GM19397 (cell line): ENCODE results near the gene ZNF516.
"Not testable (repeated sequence)": the region's sequence is repeated elsewhere in the genome, so short reads cannot be mapped to it uniquely, and the experiment has no call there.

ENCODE experiments used
- ATAC-seq: cut with Tn5 transposase; IDR thresholded peaks from one replicate; pipeline ENCODE4 v1.9.1; 2021; ENCODE audit warnings: mild to moderate bottlenecking, moderate library complexity; ENCODE audit not compliant: unreplicated experiment

The ZNF516 gene

GRCh38 chr18:76495006-76495370 is at the start of gene ZNF516:
ZNF516 (minus strand) TSS chr18:76495242; CDS start chr18:76443054, 52,188 bp downstream.
- no peak for ATAC-seq

DNA sequence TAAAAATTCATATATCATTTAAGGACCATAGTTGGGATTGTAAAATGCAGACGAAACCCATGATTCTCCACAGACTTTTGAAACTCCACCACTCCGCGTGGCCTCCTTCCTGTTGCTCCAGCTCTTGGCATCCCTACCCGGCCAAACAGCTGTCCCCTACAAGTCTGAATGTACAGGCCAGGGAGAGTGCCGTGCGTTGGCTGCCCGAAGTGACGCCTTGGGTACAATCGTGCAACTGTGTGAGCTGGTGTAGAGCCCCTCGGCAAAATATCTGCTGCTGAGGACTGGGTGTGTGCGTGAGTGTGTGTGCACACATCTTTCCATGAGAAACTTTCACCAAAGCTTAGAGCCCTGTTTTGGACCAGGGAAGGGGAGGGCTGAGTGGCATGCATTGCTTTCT is 43.8 kb upstream of the ZNF516 start:
- no peak for ATAC-seq

DNA sequence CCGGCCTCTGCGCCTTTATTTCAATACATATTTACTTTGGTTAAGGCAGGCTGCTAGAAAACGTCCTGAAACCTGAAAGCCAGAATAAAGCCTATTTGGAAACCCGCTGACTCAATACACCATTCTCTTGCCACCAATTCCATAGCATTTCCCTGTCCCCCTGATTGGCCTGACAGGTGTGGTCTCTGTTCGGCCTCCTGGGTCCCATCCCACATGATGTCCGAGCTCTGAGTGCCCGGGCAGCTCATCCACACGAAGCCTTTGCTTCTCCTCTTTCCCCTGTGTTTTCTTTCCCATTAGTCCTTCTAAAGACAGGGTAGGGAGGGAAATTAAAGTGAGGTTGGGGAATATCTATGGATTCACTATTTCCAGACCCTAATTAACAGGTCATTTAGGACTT is 42.6 kb upstream of the ZNF516 start:
- no peak for ATAC-seq

GRCh38 chr18:76536593-76536992 is 41.6 kb upstream of the ZNF516 start:
- not testable (repeated sequence) for ATAC-seq

DNA sequence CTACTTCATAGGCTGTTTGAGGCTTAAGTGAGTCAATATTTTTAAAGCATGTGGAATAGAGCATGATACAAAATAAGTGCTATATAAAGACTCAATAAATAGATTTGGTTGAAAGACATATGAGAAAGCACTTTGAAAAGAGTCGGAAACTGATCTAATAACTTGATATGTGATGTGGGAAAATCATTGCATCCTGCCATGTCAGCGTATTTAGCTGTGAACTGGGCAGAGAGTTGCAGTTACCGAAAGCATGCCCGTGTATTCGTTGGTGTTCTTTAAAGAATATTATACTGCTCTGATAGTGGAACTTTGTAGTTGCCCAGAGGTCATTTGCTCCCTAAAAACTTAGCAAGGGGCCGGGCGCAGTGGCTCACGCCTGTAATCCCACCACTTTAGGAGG is 37.8 kb upstream of the ZNF516 start:
- ATAC-seq: no peak

DNA sequence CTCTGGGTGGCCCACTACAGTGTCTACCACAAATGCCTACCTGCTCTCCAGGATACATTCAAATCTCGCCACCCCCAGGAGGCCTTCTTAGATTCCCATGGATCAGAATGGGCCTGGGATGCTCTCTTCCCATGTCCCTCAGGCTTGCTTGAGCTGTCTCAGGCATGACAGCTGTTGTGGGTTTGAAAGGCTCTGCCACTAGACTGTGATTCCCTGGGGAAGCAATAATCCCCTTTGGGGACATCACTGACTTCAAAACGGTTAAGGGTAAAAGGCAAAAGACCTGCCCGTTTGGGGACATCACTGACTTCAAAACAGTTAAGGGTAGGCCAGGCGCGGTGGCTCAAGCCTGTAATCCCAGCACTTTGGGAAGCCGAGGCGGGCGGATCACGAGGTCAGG is 35.8 kb upstream of the ZNF516 start:
- ATAC-seq: no peak

- ATAC-seq: no peak
Measured at GRCh38 chr18:76530391-76530790, 35.3 kb upstream of the ZNF516 start.

DNA sequence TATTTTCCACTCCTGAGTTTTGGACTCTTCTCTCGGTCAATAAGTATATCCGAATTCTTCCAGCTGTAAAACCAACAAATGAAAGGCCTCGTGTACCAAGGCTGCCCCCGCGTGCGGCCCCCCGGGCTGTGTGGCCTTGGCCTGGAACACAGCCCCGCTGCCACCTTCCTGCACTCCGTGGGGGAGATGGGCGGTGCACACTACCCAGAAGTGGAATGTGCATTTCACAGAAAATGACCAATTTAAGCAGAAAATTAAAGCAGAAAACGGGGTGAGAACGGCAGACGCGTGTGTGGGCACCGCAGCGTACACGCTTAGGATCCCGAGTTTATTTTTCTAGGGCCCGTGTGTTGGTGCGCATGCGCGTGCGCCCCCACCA is 34.4 kb upstream of the ZNF516 start:
- ATAC-seq: no peak

DNA sequence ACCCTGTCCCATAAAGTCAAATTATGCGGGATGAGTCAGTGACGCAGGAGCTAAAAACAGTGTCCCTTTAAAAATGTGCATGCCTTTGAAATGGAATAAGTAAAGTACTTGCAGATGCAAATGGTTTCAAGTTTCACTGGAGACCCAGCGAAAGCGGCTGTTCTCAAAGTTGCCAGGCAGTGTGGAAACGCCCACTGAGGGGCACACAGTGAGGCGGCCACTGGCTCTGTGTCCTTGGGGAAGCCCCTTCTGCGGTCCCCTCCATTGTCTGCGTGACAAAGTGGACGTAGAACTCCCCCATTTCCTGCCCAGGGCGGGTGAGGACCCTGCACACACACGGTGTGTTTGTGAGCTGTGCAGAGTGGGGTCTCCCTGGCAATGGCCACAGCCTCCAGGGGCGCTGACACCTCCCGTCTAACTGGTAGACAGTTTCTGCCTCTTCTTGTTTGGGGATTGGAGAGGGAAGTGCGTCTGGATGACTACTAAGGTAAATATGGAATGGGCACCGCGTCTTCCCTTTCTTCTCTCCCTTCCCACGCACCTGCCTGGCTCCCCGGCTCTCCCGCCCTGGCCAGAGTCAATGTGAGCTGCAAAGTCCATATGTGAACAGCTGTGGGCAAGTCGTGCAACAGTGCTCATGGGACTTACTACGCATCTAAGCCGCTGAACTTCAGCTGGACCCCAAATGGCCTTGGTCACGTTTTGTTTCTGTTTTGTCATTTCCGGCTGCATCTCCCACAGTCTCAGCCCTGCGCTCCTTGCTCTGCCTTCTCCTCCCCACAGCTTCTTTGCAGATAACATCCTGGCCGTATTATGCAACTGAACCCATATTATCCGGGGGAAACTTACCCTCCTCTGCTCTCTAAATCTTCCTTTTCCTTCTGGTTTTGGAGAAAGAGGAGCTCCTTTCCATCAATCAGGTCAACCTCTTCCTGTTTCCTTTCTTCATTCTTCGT is 33.7 kb upstream of the ZNF516 start:
- no peak for ATAC-seq

DNA sequence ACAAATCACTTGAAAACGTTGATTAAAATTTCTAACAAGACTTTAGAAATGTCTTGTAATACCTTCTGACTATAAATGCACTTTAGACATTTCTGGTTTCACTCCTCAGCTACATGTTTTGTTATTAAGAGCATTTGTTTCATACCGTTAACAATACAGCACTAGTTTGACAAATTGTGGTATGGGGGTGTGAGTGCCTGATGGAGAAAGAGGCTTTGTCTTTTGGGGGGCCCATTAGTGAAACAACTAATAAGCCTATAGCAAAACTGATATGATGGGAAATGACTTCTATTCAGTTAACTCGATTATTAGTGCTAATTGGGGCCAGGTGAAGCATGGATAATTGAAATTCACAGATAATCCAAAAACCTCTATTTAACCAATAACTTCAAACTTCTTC is 30.9 kb upstream of the ZNF516 start:
- no peak for ATAC-seq

- no peak for ATAC-seq
Measured at GRCh38 chr18:76524900-76525698, 30.1 kb upstream of the ZNF516 start.

DNA sequence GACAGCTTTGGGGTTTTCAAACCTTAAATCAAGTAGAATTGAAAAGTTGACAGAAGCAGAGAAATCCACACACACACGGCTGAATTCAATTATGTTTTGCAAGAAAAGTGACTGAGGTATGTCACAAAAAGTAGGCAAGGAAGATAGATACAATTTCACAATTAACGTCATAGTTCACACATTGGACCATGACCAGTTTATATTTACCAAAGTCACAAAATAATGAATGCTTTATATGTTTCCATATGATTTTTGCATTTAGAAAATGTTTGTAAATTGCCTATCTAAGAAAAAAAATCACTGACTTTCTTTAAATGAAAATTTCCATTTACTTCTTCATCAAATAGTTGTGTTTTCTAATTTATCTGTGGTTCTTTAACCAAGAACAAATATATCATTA is 29.4 kb upstream of the ZNF516 start:
- no peak for ATAC-seq

DNA sequence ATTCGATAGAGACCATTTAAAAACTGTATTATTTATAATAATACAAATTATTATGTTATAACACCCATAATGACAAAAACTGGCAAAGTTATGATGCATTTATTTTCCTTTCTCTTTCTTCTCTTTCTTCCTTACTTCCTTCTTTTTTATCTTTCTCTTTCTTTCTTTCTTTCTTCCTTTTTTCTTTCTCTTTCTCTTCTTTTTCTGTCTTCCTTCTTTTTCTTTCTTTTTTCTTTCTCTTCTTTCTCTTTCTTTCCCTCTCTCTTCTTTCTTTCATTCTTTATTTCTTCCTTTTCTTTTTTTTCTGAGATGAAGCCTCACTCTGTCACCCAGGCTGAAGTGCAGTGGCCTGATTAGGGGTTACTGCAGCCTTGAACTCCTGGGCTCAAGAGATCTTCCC is 27.5 kb upstream of the ZNF516 start:
- no peak for ATAC-seq

DNA sequence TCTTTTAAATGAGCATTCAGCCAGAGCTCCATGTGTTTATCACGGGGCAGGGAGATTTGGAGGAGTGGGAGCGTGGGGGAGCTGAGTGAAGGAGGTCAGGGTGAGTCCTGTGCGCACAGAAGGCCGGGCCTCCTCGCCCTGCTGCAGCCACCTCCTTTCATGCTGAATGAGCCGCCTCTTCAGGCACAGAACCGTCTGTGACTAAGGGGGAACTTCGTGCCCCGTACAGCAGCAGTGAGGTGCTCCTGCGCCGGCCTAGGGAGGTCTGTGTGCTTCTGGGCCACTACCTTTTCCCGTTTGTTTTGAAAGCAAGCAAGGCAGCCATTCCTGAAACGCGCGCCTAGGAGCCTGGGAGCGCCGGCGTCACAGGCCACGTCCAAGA is 27.1 kb upstream of the ZNF516 start:
- no peak for ATAC-seq

- no peak for ATAC-seq
Measured at GRCh38 chr18:76521417-76522121, 26.5 kb upstream of the ZNF516 start.

GRCh38 chr18:76518860-76519538 is 24.0 kb upstream of the ZNF516 start:
- ATAC-seq: no peak

- no peak for ATAC-seq
Measured at GRCh38 chr18:76518123-76518859, 23.2 kb upstream of the ZNF516 start.

GRCh38 chr18:76515576-76515975 is 20.5 kb upstream of the ZNF516 start:
- ATAC-seq: no peak

DNA sequence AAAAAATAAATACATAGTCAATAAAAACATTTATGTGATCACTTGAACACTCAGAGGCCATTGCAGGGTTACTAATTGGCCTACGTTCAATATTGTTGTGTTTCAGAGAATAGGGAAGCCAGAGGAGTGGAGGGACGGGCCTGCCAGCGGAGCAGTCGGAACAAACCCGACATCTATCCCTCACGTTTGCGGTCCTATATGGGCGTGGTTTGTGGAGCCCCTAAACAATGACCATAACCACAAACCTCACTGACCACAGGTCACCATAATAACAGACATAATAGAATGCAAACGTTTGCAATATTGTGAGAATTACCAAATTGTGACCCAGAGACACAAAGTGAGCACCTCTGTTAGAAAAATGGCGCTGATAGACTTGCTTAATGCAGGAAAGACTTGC is 19.5 kb upstream of the ZNF516 start:
- no peak for ATAC-seq

GRCh38 chr18:76507830-76508385 is 12.9 kb upstream of the ZNF516 start:
- no peak for ATAC-seq
